ES-I3 (cell line): ENCODE data around the gene PALLD.
"Not testable (repeated sequence)": the region's sequence is repeated elsewhere in the genome, so short reads cannot be mapped to it uniquely, and the experiment has no call there.

Experiments
- H3K36me3 ChIP-seq: 2 replicates; pipeline ENCODE4 v1.6.1; 2013; ENCODE audit warnings: mild to moderate bottlenecking, low read length, control low read depth, moderate library complexity; ENCODE audit not compliant: insufficient read depth
- H3K4me1 ChIP-seq: 2 replicates; pipeline ENCODE4 v1.6.1; 2013; ENCODE audit warnings: mild to moderate bottlenecking, control low read depth, low read length; ENCODE audit not compliant: insufficient read depth
- H3K9ac ChIP-seq: 2 replicates; pipeline ENCODE4 v1.6.1; 2013; ENCODE audit warnings: low read depth, mild to moderate bottlenecking, low read length, moderate library complexity
- H3K9me3 ChIP-seq: 2 replicates; pipeline ENCODE4 v1.6.1; 2013; ENCODE audit warnings: mild to moderate bottlenecking, low read length, moderate library complexity; ENCODE audit not compliant: control insufficient read depth, insufficient read depth

PALLD gene

DNA sequence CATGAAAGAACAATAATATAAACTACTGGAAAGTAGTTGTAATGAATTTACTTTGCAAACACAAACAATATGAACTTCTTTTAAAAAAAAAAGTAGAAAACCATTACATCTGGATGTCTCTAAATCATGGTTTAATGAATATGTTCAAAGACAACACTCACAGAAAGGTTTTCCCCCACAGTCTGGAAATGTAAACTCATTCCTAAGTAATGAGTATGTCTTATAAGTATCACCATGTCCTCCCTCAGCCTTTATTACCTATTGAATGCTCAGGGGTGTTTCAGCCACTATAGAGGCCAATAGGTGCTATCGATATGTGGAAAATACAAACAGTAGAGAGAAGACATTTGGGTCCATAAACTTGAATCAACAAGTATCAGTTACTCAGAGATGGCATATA is 186.7 kb downstream of the PALLD start:
- H3K9me3 ChIP-seq: no peaks in the 10 kb centered on the region
- no peak overlapping the region for H3K9ac ChIP-seq
- H3K36me3 ChIP-seq: no peaks in the 10 kb centered on the region
- no peaks in the 10 kb centered on the region for H3K4me1 ChIP-seq

DNA sequence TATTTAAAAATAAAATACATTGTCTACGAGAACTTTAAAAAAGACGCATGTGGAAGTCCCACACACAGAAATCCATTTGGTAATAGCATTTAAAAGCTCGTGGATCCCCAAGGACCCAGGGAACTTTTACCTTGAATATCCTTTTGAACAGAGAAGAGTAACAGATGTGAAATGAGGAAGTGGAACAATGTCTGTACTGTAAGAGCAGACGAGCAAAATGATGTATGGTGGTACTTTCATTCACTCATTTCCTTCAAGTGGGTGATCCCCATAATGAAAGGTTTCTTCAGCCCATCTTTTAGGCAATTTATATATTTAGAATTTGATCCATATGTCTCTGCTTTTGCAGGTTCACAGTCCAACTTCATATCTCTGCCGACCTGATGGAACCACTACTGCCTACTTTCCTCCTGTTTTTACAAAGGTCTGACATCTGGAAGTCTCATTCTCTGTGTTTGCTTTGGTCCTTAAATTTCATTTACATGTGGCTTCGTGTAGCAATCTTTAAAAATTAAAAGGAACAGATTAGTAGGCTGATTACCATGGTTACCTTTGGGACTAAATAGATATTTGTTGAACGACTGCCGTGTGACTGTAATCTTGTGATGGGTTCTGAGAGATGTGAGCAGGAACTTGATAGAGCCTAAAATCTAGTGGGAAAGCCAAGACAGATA is 188.4 kb downstream of the PALLD start:
- Histone ChIP-seq H3K9me3 (no peaks in the 10 kb centered on the region), H3K36me3 (no peaks in the 10 kb centered on the region), H3K9ac (no peak overlapping the region), H3K4me1 (no peaks in the 10 kb centered on the region)

DNA sequence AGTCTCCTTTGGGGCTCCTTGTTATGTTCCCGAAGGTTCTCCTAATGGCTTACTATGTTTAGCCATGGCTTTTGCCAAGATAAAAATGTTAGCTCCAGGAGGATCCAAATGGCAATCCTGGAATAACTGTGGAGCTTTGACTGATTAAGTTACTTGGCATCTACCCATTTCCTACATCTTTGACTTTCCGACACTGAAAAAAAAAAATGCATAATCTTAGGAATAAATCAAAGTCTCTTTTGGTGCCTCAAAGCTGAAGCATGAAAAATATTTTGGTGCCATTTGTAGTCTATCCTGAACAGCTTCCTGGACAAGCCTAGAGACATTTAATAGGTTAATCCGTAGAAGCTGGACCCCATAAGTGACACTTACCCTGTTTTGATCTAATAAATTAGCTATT is 191.7 kb downstream of the PALLD start:
- Histone ChIP-seq H3K9me3 (no peaks in the 10 kb centered on the region), H3K36me3 (no peaks in the 10 kb centered on the region), H3K4me1 (no peaks in the 10 kb centered on the region), H3K9ac (no peak overlapping the region)

DNA sequence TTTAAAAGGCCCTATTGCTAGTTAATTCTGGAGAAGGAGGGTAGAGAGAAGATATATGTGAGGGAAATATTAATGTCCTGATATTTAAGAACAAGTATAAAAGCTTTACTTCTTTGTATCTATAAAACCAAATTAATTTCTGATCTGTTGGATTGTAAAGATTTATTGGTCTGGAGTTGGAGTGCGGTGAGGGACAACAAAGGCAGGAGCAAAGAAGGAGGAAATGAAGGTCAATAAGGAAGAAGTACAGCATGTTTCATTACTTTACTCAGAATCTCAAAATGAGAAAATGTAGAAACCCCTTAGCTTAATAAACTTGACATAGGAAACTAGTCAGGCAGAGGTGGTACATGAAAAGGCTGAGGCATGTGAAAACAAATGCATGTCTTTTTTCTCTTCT is 192.9 kb downstream of the PALLD start:
- H3K9ac ChIP-seq: no peak overlapping the region
- no peaks in the 10 kb centered on the region for H3K9me3 ChIP-seq
- H3K36me3 ChIP-seq: no peaks in the 10 kb centered on the region
- no peaks in the 10 kb centered on the region for H3K4me1 ChIP-seq

DNA sequence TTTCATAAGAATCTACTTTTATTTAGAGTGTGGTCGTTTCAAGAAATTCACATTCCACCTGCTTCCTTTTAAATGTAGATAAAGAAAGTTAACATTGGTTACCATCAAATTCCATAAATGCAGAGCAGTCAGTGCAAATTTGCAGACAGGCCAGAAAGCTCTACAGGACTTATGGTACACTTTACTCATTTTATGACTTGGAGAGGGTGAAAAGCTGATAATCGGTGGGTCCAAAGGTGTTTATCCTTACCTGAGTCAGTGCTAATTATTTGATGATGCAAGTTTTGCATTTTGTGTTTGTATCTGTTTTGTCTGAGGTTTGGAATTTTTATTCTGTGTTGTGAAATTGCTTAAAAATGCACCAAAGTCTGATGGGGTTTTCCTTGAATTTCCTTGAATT is 193.3 kb downstream of the PALLD start:
- no peaks in the 10 kb centered on the region for H3K36me3 ChIP-seq
- H3K9me3 ChIP-seq: no peaks in the 10 kb centered on the region
- no peak overlapping the region for H3K9ac ChIP-seq
- H3K4me1 ChIP-seq: no peaks in the 10 kb centered on the region

DNA sequence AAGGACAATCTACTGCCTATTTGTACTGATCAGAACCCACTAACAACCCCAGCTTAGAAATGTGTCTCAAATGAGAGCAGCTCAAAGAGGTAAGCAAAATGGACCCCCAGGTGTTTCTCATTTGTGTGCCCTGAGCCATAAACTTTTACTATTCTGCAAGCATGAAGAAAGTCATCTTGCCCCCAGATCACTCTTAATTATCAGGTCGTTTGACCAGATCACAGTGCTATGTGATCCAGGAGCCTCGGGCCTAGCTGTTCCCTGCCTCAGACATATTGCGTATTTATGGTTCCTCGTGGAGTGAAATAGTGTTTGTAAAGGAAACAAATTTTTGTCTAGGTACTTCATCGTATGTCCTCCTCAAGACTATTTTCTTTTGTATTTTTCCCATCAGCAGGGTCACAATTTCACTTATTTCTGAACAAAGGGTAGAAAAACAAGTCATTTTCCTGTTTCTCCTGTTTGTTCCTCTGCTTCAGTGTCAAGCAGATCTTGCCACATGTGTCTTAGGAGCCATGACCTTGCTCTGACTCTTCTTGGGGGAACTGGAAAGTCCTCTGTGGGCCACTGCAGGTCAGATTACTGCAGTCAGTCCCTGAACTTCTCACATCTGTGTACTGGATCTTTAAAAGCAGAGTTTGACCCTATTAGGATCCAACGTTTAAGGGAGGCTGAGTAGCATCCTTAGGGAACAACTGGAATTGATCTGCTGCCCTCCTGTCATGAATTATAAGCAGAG is 194.9 kb downstream of the PALLD start:
- H3K36me3 ChIP-seq: no peaks in the 10 kb centered on the region
- peaks cover 7% of the 10 kb centered on the region; the same call in 1 of the 2 replicates for H3K4me1 ChIP-seq
- no peaks in the 10 kb centered on the region for H3K9me3 ChIP-seq
- H3K9ac ChIP-seq: no peak overlapping the region

DNA sequence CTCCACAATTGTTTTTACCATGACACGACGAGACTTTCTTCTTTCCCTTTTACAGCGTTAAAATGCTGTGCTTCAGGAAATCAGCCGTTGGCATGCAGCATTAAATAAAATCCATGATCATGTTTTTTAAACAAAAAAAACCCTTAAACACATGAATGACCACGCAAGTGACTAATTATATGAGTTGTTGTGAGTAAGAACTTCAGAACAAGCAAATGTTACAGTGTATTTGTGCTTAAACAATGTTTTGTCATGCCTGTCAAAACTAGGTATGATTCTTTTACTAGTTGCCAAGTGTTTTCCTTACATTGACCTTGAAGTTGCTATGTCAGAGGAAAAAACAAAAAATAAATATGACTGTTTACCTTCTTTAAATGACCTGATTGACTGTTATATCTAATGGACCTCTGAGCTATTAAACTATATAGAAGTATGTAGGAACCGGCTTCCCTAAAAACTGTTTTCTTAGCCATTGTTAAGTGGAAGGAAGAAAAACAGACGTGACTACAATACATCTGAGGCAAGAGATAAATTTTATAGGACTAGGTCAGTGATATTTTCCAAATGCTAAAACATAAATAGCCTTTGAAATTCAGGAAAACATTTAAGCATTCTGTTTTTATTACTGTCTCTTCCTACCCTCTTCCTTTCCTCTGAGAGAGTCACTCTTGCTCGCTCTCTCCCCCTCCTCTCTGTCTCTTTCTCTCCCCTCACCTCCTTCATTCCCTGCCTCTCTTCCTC is 197.1 kb downstream of the PALLD start:
- Histone ChIP-seq H3K4me1 (peaks cover 7% of the 10 kb centered on the region; the same call in 1 of the 2 replicates), H3K9me3 (no peaks in the 10 kb centered on the region), H3K9ac (no peak overlapping the region), H3K36me3 (no peaks in the 10 kb centered on the region)

DNA sequence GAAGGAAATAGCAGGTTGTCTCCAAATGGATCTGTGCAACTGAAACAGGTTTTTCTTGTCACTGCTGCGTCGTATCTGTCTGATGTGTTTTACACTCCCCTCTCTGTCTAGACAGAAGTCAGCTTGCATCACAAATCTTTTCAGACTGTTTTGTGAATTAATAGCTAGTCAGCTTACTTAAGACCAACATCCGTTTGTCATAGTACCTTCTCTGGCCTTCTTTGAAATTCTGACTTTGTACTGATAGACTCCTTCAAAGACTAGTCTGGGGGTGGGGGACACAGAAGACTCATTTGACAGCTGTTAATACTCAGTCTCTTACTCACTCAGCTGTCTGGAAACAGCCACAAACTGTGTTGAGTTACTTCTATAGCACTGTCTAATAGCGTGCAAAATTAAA is 197.8 kb downstream of the PALLD start:
- no peak overlapping the region for H3K9ac ChIP-seq
- peaks cover 7% of the 10 kb centered on the region; the same call in 1 of the 2 replicates for H3K4me1 ChIP-seq
- H3K36me3 ChIP-seq: no peaks in the 10 kb centered on the region

DNA sequence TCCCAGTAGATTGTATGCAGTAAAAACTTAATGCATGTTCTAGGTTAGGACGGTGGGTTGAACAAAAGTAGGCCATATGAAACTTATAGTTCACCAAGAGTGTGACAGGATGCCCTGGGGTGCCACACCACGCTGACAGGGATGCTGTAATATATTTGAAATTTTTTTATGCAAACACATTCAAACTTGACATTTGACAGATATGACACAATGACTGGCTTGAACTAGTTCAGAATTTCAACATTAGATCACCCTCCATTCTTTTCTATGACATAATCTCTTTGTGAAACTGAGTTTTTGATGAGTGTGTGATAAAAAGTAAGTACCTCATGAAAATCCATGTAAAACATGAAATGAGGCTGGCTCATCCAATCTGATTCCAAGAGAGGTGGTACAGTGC is 198.4 kb downstream of the PALLD start:
- Histone ChIP-seq H3K4me1 (peaks cover 7% of the 10 kb centered on the region; the same call in 1 of the 2 replicates), H3K36me3 (no peaks in the 10 kb centered on the region), H3K9me3 (no peaks in the 10 kb centered on the region)

More for the DNA sequence above, 197.8 kb downstream of the PALLD start:
- no peaks in the 10 kb centered on the region for H3K9me3 ChIP-seq

DNA sequence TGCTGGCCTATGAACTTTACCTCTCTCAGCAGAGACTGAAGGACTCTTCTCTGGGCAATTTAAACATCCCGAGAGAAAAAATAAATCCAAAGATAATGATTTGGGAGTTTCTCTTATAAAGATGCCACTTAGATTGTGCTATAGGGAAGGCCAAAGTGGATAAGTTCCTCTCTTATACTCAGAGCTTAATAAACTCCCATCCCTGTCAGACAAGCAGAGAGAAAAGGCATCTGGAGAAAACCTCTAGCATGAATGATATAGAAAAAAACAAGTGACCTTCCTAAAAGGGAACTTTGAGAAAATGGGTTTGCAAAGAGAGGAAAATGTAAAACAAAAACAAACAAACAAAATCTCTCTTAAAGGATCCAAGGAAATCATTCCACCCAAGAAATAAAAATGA is 199.4 kb downstream of the PALLD start:
- H3K9ac ChIP-seq: no peak overlapping the region
- H3K36me3 ChIP-seq: no peaks in the 10 kb centered on the region
- no peaks in the 10 kb centered on the region for H3K9me3 ChIP-seq
- peaks cover 7% of the 10 kb centered on the region; the same call in 1 of the 2 replicates for H3K4me1 ChIP-seq

More for the DNA sequence above, 198.4 kb downstream of the PALLD start:
- no peak overlapping the region for H3K9ac ChIP-seq

DNA sequence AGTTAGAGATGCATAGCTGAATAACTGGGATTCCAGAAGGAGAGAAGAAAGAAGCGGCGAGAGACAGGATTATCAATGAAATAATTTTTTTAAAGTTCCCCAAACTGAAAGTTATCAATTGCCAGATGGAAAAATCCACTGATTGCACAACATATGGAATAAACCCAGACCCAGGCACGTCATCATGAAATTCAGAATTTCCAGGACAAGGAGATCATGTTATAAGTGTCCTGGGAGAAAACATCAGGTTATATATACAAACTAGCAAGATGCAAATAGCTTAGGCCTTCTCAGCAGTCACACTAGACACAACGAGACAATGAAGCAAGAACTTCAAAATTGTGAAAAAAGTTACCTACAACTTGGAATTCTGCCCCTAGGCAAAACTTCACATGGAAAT is 200.0 kb downstream of the PALLD start:
- Histone ChIP-seq H3K36me3 (no peaks in the 10 kb centered on the region), H3K9me3 (no peaks in the 10 kb centered on the region), H3K9ac (no peak overlapping the region), H3K4me1 (peaks cover 7% of the 10 kb centered on the region; the same call in 1 of the 2 replicates)

DNA sequence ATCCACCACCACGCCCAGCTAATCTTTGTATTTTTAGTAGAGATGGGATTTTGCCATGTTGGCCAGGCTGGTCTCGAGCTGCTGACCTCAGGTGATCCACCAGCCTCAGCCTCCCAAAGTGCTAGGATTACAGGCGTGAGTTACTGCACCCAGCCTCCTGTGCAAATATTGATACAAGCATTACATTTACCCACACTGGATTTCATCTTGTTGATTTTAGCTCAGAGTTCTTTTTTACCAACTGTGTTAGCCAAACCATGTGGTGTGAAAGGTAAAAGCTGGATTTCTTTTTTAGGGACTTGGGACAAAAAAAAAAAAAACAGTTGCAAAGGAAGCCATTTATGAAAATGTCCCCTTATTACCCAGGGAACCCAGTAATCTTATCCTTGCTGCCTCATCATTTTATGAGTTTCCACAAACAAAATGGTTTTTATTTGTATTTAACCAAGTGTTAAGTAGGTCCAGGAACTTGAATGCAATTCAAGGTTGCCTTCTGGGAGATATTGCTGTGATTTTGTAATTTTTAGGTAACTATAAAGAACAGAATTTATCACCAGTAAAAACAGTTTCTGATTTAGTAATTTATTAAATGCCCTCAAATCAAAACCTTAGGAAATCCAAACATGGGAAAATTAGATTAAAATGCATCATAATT is 202.5 kb downstream of the PALLD start:
- Histone ChIP-seq H3K9me3 (no peaks in the 10 kb centered on the region), H3K36me3 (no peaks in the 10 kb centered on the region), H3K4me1 (peaks cover 7% of the 10 kb centered on the region; the same call in 1 of the 2 replicates), H3K9ac (no peak overlapping the region)

DNA sequence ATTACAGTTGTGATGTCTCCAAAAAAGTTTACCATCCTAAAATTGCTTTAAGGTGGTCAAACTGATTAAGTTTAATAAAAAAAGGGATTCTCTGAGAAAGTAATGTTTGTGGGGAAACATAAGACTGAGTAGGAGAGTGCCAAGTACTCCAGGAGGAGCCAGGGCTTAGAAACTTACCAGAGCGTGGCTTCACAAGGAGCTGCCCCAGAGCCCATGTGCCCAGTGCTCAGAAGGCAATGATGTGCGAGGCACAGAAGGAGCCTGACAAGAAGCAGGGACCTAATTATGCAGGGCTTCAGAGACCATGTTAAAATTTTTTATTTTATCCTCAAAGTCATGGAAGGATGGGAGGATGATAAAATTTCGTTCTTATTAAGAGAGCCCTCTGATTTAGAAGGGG is 204.2 kb downstream of the PALLD start:
- Histone ChIP-seq H3K9me3 (no peaks in the 10 kb centered on the region), H3K36me3 (no peaks in the 10 kb centered on the region), H3K4me1 (peaks cover 7% of the 10 kb centered on the region; the same call in 1 of the 2 replicates), H3K9ac (no peak overlapping the region)

DNA sequence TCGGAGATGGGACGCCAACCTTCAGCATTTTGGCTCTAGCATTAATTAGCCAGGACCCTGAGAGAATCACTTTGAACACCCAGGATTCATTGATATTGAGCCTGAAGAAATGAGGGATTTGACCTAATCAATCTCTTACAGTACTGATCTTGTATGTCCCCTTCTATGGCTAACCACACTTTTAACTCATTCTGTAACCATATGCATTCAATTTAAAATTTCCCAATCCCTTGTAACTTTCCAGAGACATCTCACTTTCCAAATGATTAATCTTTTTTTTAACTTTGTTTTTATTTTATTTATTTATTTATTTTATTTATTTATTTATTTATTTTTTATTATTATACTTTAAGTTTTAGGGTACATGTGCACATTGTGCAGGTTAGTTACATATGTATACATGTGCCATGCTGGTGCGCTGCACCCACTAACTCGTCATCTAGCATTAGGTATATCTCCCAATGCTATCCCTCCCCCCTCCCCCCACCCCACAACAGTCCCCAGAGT is 205.8 kb downstream of the PALLD start:
- not testable (repeated sequence) for H3K9ac ChIP-seq, H3K9me3 ChIP-seq, H3K36me3 ChIP-seq

More for the DNA sequence above, 205.8 kb downstream of the PALLD start:
- H3K4me1 ChIP-seq: not testable (repeated sequence)
